Activated T-cell treated with anti-CD3 and anti-CD28 coated beads for 48 hours (primary cell): ENCODE measurements around the gene SPATC1L.
"Not testable (repeated sequence)": the region's sequence is repeated elsewhere in the genome, so short reads cannot be mapped to it uniquely, and the experiment has no call there.

Experiments
- DNase-seq: peaks from one replicate; pipeline ENCODE4 v3.0.0-alpha.2; 2020; ENCODE audit warnings: low read depth

Gene SPATC1L

GRCh38 chr21:46183337-46183909 lies 836 bp downstream of the SPATC1L start:
- DNase-seq = not testable (repeated sequence)

- DNase-seq = no peak
These were observed 1.5 kb downstream of the SPATC1L start for GRCh38 chr21:46182548-46183336.

- no peak for DNase-seq
These were observed 2.2 kb downstream of the SPATC1L start for GRCh38 chr21:46181953-46182547.

- no peak for DNase-seq
These were observed 2.8 kb downstream of the SPATC1L start for GRCh38 chr21:46181436-46181835.

GRCh38 chr21:46180778-46181391 lies 3.4 kb downstream of the SPATC1L start:
- no peak for DNase-seq

GRCh38 chr21:46180079-46180722 lies 4.1 kb downstream of the SPATC1L start:
- no peak for DNase-seq

- DNase-seq = no peak
These were observed 4.6 kb downstream of the SPATC1L start for GRCh38 chr21:46179708-46180078.

- DNase-seq = no peak
These were observed 5.3 kb downstream of the SPATC1L start for GRCh38 chr21:46178961-46179360.

GRCh38 chr21:46176443-46177129 lies 7.7 kb downstream of the SPATC1L start:
- not testable (repeated sequence) for DNase-seq

GRCh38 chr21:46173573-46173972 lies 10.7 kb downstream of the SPATC1L start:
- DNase-seq = no peak

GRCh38 chr21:46172863-46173528 lies 11.3 kb downstream of the SPATC1L start:
- DNase-seq = no peak

GRCh38 chr21:46171996-46172862 lies 12.0 kb downstream of the SPATC1L start:
- no peak for DNase-seq

- no peak for DNase-seq
These were observed 12.7 kb downstream of the SPATC1L start for GRCh38 chr21:46171585-46171984.

- not testable (repeated sequence) for DNase-seq
These were observed 13.6 kb downstream of the SPATC1L start for GRCh38 chr21:46170436-46171193.

- no peak for DNase-seq
These were observed 15.4 kb downstream of the SPATC1L start for GRCh38 chr21:46168659-46169386.

GRCh38 chr21:46168238-46168637 lies 16.0 kb downstream of the SPATC1L start:
- no peak for DNase-seq

- DNase-seq = no peak
These were observed 19.2 kb downstream of the SPATC1L start for GRCh38 chr21:46165098-46165497.

GRCh38 chr21:46163380-46163779 lies 20.9 kb downstream of the SPATC1L start:
- DNase-seq = no peak
